Kasumi-1 (cell line): ENCODE results near the gene F2RL2.
"Not testable (repeated sequence)": the region's sequence is repeated elsewhere in the genome, so short reads cannot be mapped to it uniquely, and the experiment has no call there.

ENCODE experiments used
- DNase-seq, 2 experiments: peaks; one replicate each; lab custom pipeline; 2025; lab: John Stamatoyannopoulos, UW

Gene F2RL2

DNA sequence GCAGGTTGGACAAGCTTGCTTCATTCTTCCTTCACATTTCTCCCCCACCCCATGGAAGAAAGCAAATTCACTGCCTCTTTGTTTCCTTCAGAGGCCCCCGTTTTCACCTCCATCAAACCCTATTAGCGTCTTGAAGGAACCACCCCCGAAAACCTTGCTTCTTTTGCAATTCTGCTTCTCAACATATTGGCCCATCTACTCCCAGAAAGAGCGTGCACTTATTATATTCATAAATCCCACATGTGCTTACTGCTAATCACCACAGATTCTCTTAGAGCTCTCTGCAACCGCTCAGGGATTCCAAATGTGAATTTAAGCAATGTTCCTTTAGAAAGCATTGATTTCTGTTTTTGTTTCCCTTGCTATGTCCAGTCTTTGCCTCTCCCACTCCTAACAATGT lies 1.1 kb downstream of the F2RL2 start:
- no peak for DNase-seq

DNA sequence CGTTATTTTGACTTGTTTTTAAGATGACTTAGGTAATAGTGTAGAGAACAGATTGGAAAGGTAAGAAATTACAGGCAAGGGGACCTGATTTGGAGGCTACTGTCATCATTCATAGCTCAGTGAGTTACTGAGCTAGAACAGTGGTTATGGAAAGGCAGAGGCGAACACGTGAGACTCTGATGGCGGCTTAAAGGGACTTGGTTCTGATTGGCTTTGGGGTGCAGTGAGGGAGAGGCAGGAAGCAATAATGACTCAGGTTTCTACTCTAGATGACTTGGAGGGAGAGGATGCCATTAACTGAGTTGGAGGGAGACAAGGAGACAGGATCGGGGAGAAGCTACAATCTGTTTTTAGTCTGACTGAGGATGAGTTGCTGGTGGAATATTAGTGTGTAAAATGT lies 3.0 kb downstream of the F2RL2 start:
- no peak for DNase-seq

DNA sequence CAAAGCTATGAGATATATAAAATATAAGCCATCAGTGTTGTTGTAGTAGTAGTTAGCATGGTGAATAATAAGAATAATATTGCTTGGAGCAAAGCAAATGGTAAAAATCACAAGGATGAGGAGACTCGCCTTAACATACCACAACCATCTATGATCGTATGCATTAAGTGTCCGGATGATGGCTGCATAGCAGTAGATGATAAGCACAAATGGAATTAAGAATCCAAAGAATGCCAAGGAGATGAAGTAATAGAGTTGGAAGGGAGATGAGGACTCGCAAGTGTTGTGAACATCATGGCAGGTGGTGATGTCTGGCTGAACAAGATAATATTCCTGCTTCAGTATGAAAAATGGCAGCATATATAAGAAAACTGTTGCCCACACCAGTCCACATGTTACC lies 5.5 kb downstream of the F2RL2 start:
- DNase-seq = no peak

DNA sequence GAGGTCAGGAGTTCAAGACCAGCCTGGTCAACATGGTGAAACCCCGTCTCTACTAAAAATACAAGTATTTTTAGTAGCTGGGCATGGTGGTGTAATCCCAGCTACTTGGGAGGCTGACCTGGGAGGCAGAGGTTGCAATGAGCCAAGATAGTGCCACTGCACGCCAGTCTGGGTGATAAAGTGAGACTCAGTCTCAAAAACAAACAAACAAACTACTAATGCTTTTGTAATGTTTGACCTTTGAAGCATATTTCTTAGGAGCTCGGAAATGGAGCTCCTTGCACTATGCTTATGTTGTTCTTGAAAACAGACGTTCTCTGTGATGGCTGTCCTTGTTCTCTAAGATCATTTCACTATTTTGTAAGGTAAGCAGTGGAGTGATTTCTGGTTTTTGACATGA lies 6.0 kb downstream of the F2RL2 start:
- DNase-seq = no peak

DNA sequence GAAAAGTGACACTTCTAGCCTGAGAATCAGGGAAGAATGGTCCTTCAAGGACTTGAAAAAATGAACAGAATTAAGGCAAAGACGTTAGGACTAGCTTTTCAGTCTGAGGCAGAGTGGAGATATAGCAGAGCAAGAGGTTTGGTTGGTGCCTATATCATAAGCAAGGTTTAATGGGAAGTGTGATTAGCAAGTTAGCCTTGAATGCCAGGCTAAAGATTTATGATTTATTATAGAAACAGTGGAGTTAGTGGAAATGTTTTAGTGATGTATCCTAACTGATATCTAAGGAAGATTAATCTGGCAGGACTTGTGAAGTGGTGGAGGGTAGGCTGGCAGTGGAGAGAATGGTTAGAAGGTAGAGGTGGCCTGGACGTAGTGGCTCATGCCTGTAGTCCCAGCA lies 7.0 kb downstream of the F2RL2 start:
- DNase-seq = no peak

DNA sequence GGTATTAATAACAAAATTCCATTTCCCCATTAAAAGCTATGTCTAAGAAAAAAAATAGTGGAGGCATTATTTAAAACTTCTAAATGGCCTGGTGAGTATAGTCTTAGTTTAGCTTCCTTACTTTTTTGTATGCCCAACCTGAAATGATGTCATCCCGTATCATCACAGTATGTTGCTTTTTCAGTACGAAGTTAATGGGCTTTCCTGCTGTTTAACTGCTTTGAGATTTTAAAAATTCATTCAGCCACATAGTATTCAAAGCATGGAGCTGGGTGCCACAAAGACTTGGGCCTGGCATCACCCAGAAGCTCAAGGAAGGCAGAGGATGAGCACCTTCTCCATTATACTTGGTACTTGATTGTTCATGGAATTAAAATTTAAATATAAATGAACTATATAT lies 7.4 kb downstream of the F2RL2 start:
- no peak for DNase-seq

DNA sequence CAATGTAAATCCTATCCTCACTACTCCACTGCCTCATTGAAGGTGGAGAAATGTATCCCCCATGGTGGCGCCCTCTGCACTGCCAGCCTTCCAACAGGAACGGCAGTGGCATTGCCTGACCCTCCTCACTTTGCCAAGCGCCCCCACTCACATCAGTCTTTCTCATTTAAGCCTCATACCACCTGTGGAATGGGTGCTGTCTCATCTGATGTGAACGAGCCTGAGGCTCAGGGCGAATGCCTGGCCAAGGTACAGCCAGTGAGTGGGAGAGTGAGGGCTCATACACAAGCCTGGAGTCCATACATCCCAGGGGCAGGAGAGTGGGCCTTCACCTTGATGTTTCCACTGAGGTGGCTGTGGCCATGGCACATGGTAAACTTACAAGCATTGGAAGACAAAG lies 10.3 kb downstream of the F2RL2 start:
- DNase-seq = no peak

DNA sequence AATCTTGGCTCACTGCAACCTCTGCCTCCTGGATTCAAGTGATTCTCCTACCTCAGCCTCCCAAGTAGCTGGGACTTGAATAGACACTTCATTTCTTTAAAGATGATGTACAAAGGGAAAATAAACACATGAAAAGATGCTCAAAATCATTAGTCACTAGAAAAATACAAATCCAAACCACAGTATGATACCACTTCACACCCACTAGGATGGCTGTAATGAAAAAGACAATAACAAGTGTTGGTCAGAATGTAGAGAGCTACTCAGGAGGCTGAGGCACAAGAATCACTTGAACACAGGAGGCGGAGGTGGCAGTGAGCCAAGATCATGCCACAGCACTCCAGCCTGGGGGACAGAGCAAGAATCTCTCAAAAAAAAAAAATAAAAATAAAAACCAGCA lies 13.0 kb downstream of the F2RL2 start:
- no peak for DNase-seq

DNA sequence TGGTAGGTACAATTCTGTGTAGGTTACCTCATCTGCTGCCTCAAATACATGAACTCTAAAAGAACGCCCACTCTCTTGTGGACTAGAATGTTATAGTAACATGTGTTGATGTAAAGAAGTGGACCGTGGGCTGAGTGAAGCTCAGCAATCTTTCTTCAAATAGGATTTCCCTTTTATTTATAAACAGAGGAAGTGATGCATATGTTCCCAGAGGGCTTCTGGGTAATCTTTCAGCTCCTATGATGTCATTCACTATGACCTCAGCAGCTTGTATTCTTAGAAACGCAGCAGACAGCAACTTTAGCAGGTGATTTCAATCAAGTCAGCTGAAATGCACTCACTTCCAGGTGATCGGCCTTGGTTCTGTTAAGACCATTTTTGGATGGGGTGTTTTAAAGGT lies 14.4 kb downstream of the F2RL2 start:
- DNase-seq = no peak

DNA sequence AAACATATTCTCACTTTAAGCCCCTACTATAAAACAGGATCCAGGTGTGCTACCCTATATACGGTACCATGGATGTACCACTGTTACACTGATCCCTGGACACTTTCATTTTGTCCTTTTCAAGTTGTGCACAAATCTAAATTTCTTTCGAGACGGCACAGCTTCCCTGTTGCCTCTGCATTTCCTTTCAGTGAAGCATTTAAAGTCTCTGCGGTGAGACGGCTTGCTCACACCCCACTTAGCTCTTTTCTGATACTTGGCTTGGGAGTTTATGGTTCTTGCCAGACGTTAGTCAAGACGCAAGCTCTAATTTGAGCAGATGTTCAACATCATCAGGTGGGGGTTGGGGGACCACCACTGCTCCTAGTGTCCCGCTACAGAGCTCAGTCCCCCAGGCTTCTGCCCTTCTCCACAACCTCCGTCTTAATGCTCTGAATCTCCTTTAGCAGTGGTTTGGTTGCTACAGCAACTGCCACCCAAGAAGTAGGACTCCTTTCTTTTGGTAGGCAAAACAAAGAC lies 15.8 kb downstream of the F2RL2 start:
- no peak for DNase-seq

DNA sequence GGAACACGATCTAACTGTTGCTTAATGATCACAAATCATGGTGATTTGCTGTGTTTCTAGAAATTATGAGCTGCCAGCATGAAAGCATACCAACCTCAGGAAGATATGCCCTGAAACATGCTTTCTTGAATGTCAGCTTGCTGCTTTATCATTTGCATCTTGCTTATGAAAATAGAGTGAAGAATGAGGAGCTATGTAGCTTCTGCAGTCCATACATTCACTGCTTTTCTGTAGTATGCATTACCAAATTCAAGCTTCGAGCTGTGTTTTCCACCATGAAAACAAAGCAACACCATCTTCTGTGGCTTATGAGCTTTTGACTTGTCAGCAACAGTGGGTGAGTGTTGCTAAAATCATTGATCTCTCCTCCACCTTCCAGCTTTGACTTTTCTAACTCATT lies 16.5 kb downstream of the F2RL2 start:
- DNase-seq = no peak

DNA sequence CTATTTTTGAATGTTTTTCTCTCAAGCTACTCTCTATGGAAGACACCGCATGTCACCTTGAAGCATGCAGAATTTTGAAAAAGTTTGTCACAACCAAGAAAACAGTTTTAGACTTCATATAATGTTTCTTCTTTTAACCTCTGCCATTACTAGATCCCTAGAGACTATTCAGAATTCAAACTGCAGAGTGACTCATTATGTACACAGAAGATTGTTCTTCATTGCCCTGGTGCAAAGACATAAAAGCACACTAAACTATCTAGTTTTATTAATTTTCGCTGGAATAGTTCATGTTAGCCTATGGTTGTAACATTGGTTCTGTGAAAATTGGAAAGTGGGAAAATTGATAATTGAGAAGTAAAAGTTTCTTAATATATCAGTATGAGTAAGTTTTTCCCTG lies 18.4 kb downstream of the F2RL2 start:
- no peak for DNase-seq

DNA sequence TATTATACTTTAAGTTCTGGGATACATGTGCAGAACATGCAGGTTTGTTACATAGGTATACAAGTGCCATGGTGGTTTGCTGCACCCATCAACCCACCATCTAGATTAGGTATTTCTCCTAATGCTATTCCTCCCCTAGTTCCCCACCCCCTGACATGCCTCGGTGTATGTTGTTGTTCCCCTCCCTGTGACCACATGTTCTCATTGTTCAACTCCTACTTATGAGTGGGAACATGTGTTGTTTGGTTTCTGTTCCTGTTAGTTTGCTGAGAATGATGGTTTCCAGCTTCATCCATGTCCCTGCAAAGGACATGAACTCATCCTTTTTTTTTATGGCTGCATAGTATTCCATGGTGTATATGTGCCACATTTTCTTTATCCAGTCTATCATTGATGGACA lies 19.2 kb downstream of the F2RL2 start:
- DNase-seq = not testable (repeated sequence)

DNA sequence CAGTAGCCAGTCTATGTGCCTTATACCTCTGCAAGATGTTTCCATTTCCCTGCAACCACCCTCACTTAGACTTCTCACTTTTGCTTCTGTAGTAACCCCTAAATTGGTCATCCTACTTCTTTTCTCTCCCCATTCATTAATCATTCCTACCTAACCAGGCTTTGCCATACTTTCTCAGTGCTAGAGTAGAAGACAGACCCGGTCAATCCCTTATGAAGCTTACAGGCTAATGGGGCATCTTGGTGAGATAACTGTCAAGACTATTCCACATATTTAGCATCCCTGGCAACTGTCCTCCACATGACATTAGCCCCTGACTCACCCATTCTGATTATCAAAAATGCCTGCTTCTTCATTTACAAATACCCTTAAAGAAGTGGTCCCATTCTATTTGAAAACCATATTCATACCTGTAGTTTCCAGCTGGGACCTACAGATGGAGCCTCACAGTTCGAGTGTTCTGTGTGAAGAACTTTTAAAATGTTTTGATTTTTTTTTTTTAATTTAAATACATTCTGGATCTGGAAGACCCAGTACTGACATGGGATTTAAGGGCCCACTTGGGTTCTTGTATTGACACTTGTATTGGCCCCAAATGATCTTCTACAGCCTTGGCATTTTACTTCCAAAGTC lies 21.0 kb downstream of the F2RL2 start:
- DNase-seq = no peak

DNA sequence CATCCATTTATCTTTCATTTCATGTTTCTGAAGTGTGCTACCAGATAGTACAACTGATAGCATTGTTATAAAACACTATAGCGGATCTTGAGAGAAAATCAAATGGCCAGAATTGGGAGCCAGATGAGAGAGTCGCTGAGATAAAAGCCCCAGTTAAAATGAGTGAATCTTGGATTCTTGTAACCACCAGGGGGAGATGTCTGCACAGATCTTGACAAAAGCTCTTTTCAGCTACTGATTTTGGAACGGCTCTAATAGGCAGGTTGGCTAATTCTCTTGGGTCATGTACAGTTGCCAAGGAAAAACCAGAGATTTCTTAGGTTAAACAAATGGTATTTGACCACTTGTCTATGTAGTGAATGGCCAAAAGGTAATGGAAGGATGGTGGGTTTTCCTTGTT lies 21.7 kb downstream of the F2RL2 start:
- DNase-seq = peak; percentile 69 to 78

DNA sequence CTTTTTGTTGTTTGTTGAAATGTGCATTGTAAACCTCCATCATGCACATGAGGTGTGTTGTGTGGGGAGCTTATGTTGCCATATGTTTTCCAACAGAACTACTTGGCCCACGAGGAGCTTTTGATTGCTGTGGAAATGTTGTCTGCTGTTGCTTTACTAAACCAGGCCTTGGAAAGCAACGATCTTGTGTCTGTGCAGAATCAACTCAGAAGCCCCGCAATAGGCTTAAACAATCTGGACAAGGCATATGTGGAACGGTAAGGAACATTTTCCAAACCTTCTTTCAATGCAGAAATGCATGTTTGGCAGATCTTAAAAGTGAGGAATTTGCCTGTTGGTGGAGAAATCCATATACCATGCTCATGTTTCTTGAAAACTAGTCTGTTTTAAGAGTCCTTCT lies 22.5 kb downstream of the F2RL2 start:
- DNase-seq = no peak

DNA sequence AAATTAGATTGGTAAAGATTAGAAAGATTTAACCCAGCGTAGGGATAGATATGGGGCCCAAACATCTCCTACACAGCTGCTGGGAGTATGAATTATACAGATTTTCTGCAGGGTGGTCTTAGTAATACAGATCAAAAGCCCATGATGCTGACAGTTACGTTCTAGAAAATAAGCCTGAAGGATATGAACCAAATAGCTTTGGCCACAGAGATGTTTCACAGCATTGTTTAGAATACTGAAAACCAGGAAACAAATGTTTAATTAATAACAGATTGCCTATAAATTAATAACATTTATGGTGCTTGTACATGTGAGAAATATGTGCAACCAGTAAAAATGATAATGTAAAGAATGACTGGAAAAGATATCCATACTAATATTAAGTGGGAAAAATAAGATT lies 24.7 kb downstream of the F2RL2 start:
- no peak for DNase-seq

DNA sequence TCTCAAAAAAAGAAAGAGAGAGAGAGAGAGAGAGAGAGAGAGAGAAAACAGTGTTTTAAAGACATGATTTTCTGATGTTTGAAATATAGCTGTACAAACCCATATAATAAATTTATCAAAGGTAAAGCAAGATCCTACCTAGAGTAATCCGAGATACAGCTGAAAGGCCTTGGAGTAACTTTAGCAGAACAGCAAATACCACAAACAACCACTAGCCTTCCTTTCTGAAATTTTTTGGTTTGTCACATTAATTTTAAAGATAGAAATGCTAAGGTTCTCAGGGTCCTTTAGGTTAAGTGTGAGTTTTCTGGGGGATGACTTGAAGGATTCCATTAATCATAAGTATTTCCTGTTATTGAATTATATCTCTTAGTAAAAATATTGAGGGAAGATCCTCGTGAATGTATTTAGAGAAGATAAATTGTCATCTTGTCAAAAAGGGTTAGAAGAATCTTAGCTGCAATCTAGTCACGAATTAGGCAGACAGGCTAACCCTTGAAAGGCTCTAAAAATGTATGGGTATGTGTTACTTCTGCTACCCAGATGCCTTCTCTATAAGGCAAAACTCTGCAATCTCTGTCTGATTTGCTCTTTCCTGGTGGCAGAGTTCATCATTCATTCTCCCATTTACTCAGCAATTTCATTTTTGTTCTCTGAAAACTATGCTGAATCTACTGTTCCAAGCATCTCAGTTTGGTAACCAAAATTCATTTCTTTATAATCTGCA lies 27.3 kb downstream of the F2RL2 start:
- DNase-seq = no peak

DNA sequence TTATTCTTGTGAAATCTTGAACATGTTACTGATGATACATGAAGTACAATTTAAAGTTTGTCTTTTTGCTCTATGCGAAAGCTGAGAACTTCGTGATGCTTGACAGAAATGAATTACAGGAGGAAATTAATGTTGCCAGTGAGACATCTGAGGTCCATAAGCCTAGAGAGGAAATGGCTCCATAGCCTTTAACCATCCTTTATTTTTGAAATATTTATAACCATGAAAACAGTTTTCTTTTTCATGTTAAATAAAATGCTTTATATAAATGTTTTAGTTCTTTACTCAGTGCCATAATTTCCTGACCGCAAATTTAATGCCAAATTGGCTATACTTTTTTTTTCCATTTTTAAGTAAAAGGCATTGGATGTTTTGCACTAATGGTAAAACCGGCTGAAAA lies 29.1 kb downstream of the F2RL2 start:
- no peak for DNase-seq

DNA sequence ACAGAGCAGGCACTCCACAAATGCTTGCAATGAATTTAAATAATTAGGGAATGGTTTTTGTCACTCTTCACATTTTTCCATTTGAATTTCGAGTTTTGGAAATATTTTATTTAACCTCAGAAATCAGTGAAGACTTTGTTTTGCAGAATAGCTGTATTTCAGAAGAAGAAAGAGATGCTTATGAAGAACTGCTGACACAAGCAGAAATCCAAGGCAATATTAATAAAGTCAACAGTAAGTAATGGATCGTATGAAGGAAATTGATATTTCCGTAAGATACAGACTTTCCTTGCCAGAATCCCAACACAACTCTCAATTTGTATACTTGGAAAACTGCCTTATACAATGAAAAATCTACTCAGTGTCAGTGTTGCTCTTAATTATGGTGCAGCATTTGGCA lies 30.5 kb downstream of the F2RL2 start:
- DNase-seq = no peak

DNA sequence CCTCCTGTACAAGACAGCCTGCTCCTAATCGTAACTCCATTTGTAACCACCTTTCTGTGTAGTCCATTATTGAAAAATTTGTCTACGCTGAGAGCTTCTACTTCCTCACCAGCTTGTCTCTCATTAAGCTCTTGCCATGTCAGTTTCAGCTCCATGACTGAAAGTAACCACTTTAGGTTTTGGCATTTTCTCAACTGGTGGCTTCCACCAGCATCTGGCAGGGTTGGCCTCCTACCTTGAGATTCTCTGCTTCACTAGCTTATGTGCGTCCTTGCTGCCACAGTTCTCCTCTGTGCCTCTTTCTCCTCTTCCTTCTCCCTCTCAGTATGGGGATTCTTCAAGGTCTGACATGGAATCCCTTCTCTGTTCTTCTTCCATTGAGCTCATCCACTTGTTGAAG lies 31.8 kb downstream of the F2RL2 start:
- no peak for DNase-seq

DNA sequence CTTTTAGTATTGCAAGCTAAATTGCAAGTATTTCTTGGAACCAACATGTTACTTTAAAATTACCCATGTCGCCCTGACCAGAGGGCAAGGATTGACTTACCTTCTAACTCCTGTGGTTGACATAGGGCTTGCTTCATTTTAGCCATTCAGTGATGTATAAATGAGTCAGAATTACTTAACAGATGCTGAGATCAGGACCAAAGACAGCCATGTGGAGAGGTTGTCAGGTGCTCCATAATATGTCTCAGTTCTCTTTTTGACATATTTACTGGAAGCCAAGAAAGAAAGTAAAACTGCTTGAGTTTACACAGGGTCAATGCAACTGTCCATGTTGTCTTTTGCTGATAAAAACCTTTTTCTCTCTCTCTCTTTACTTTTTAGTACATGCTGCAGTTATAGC lies 33.2 kb downstream of the F2RL2 start:
- DNase-seq = no peak

DNA sequence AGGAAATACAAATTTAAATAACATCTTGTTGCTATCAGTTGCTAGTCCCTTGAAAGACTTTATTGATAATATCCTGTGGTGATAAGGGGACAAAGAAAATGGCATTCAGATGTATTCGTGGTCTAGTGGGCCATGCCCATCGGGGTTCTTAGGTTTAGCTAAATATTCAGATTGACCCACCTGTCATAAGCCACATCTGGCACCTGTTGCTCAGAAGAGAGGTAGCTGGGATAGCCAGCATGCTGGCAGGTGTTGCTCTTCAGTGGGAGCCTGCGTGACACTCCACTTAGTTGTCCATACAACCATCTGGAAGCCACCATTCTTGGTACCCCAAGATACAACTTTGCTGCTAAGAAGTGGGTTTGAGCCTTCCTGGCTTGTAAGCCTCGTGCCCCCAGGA lies 36.7 kb downstream of the F2RL2 start:
- no peak for DNase-seq

DNA sequence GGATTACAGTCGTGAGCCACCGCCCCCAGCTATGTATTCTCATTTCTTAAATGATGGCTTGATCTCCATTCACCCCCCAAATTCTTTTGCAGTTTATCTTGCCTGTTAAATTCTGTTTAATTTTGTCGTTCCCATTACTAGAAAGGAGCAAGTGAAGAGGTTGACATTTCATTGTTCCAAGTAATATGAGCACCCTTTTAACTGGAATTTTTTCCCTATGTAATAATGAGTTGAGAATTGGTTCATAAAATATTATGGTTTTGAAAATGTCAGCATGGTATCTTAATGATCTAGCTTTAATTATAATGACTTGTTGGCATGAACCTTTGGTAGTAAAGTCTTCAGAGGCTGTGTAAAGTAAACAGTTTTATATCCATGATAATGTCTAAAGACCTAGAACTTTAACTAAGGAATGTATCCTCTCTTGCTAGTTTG lies 37.4 kb downstream of the F2RL2 start:
- DNase-seq = no peak
